GM19099 (cell line): ENCODE measurements around the gene MCOLN2.

ENCODE experiments used
- POLR2A ChIP-seq: IDR thresholded peaks from 3 replicates; pipeline ENCODE4 v1.6.1; 2011; ENCODE audit warnings: low read depth; ENCODE audit not compliant: insufficient read length; ENCODE audit errors: extremely low read depth

The MCOLN2 gene

DNA sequence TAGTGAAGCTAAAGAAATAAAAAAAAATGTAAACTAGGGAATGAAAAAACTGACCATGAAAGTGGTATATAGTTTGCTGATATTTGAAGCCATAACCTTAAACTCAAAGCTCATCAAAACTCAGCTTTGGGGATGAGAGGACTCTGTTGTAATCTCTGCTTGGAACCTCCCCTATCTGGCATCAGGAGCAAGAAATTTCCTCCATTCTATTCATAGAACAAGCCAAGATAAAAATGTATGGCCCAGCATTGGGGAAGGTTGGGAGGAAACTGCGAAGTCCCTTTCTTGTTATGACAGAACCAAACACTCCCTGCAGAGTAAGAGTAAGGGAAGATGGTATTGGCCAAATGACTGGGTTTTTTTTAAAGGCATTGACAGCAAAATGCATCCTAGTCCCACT, 35.6 kb downstream of the MCOLN2 start:
- TF ChIP-seq POLR2A: no peak

DNA sequence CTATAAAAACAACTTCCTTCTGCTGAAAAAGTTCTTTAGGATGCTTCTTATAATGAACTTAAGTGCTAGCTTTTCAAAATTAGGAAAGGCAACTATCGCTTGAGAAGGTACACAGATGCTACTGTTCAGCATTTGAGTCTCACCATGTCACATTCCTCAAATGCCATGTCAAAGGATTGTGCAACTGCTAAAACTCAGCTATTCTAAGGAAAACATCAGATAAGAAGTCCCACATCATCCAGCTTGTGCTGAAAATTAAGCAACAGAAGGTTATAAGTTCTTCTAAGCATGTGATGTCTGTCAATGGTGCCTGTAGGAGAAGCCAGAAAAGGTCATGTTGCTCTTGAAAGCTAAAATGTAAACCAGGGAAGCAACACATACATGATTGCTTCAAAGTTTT, 36.5 kb downstream of the MCOLN2 start:
- no peak for TF ChIP-seq POLR2A

DNA sequence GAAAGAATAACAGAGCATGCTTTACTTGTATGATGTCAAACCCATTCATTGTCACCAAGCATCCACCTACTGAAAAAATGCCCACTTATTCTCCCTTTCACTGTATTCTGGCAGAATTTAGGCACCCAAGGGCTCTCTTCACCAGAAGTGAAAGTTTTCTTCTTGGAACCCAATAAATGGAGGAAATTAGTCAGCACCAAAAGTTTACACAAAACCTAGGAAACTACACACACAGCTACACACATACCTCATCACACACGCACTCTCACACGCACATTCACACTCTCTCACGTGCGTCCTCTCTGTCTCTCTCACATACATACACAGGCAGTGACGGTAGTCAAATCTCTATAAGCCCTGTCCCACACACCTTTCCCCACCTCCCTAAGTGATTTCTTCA, 37.6 kb downstream of the MCOLN2 start:
- TF ChIP-seq POLR2A: no peak

DNA sequence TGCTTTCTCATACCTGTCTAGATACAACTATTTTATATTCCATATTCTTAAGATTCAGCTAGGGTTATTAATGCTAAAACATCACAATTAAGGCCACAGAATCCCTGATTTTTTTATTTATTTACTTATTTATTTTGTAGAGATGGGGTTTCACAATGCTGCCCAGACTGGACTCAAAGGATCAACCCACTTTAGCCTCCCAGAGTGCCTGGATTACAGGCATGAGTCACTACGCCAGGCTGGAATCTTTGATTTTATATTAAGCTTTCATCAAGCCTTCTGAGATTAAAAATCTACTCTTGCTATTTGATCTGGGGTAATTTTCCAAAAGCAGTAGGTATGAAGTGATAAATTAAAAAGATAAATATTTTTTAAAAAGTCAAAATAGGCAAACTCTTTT, 38.9 kb downstream of the MCOLN2 start:
- TF ChIP-seq POLR2A: no peak

DNA sequence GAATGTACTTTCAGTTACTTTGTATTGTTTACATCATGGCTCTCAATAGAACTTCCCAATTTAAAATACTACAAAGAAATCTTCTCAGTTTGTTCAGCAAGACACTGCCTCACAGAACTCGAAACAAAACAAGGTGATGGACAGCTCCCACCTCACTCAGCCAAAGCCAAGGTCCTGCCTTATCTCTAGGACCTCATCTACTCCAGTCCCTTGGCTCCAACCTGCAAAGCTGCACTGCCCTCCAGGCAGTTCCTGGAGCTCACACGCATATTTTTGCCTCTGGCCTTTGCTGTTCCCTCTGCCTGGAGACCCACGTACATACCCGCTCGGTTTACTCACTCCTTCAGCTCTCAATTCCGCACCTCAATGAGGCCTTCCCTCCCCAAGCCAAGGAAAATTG, 40.3 kb downstream of the MCOLN2 start:
- TF ChIP-seq POLR2A: no peak

DNA sequence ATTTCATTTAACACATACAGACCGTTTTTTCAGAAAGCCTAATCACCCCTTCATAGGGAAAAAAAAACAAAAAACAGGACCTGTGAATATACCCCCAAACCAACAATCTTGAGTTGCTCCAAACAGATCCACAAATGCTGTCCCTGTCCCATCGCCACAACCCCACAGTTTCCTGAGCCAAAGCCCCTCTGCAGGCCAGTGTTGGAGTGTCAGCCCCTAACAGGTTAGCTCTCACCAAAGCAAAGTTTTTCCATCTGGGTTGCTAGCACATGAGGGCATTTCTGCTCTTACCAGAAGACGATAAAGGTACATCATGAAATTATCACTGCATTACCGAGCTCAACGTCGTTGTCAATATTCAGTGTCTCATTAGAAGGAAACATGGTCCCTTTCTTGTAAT, 40.8 kb downstream of the MCOLN2 start:
- no peak for TF ChIP-seq POLR2A

DNA sequence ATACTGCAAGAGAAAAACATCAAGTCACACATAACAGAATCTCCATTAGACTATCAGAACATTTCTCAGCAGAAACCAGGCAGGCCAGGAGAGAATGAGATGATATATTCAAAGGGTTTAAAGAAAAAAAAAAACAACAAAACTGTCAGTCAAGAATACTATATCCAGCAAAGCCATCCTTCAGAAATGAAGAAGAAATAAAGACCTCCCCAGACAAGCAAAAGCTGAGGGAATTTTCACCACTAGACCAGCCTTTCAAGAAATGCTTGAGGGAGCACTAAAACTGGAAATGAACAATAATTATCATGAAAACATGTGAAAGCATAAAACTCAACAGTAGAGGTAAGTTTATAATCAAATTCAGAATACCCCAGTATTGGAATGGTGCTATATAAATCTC, 47.2 kb downstream of the MCOLN2 start:
- TF ChIP-seq POLR2A: no peak

DNA sequence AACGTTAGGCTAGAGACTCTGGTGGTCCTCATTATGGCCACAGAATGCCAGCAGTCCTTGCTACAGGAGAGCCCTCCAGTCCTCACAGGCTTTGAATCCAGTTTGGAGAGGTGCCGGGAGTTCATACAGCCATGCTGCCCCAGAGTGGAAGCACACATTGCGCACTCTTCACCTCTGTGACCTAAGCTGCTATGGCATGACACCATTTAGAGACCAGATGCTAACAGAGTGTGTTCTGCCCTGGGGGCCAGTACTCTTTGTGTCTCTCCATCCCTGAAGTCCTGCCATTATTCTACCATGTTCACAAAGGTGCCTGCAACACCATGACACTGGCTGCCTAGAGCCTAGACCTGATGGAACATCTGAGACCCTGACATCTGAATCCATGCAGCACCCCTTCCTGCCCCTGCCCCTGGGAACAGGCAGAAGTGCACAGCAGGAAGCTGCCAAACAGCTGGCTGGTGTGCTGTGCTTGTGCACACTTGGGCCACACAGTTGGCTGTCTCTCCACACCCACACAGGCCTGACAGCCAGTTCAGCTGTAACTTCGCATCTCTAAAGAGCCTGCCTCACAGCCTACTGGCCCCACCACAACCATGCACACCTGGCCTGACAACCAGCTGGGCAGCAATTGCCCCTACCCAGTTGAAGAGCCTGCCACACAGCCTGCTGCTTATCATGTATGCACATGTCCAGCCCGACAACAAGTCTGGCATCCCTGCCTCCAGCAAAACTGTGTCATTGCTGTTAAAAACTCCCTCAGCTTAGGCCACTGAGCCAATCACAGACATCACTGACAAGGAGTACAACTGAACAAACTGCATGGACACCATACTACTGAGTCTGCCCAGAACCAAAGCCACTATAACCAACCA, 49.1 kb downstream of the MCOLN2 start:
- no peak for TF ChIP-seq POLR2A

DNA sequence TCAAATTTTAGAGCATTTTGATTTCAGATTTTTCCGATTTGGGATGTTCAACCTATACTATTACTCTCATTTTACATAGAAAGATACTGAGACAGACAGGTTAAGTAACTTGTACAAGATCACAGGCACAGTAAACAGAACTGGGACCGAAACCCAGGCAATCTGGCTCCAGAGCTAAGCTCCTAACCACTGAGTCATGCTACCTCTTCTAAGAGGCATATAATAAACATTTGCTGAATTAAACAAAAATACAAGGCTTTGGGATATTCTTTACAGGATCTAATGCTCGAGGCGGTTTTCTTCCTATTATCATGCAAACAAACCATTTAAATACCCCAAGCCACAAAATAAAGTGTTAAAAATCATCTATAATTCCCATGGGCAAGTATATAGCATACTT, 50.3 kb downstream of the MCOLN2 start:
- no peak for TF ChIP-seq POLR2A

DNA sequence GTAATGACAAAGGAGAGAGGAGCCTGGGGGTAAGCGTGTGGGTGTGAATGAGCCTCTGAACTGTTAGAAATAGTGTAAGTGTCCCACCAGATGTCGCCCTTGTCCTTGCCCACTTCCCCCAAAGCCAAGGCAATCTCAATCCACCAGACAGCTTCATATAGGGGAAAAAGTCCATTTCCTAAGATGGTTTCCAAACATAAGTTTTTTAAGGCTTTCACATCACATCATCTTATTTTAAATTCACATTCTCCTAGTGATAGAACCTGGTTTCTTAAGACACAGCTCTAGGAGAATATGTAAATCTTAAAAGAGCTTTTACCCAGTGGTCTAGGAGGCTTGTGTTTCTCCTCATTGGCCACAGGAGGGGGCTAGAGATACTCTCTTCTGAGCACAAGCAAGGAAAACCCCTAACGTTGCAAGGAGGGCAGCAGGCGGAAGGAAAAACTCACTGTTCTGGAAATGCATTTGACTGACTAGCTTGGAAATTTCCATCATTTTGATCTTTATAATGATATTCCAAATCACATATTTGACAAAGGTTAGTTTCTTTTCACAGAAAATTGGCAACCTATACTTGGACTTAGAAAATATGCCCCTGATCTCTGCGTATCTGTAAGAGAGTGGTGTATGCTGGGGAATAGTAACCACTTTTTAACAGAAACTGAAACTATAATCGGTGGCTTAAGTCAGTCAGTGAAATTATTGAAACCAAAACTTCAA, 52.0 kb downstream of the MCOLN2 start:
- no peak for TF ChIP-seq POLR2A

DNA sequence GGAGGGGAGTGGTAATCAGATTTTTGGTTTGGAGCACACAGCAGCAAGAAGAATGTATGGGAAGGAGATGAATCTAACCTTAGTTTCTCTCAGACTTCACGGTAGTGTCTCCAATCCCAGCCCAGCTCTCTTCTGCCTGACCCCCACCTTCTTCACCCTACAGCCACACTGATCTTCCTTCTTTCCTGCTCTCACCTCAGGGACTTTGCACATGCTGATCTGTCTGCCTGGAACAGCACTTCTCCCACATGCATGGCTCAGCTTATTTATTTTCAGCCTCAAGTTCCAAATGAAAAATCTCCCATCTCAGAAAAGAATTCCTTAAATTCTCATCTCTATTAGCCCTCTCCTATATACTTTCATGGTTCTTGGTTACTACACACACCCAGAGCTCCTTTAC, 55.1 kb downstream of the MCOLN2 start:
- no peak for TF ChIP-seq POLR2A

DNA sequence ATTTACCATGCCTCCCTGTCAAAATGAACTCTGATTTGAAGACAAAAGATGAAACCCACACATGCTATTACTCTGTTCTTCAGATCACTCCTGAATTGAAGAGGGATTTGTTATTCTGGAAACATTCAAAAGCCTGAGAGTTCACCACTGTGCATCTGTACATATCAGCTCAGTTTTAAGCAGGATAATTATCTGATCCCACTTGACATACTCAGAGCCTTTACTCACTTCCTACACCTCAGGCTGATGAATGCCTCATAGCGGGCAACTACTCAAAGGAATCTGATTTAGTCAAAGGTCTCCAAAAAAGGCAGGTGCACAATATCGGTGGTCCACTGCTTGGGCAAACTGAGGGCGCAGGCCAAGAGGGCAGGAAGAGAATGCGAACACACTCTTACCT, 56.4 kb downstream of the MCOLN2 start:
- no peak for TF ChIP-seq POLR2A

DNA sequence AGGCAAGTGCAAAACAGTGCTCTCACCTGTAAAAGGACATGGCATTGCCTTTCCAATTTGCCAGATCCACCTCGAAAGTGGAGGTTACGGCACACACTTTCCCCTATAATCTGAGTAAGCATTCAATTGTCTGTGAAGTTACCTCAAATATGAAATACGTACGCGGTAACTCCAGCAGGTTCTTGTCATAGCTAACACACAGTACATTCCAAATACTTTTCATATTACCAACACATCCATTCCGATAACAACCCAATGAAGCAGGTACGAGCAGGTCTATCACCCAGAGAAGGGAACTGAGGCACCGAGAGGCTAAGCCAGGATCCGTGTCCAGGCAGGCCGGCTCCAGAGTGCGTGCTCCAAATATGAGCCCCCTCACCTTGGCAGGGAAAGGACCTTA, 57.2 kb downstream of the MCOLN2 start:
- no peak for TF ChIP-seq POLR2A

DNA sequence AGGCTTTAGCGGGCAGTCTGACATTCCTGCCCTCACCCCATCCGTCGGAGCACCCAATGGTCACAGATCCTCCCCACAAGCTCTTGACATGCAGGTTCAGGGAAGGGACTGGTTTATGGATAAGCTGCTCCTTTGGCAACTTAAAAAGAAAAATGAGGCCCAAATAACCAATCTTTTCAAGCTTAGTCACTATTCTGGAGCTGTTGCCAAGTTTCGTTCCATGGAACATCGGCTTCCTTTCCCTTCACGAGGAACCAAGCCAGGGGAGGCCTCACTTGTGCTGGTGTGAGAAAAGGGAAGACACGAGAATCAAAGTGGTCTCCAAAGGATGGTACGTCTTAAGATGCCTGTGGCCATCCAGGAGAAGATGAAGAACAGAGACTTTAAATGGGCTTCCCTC, 57.8 kb downstream of the MCOLN2 start:
- peak; percentile 17 for TF ChIP-seq POLR2A

DNA sequence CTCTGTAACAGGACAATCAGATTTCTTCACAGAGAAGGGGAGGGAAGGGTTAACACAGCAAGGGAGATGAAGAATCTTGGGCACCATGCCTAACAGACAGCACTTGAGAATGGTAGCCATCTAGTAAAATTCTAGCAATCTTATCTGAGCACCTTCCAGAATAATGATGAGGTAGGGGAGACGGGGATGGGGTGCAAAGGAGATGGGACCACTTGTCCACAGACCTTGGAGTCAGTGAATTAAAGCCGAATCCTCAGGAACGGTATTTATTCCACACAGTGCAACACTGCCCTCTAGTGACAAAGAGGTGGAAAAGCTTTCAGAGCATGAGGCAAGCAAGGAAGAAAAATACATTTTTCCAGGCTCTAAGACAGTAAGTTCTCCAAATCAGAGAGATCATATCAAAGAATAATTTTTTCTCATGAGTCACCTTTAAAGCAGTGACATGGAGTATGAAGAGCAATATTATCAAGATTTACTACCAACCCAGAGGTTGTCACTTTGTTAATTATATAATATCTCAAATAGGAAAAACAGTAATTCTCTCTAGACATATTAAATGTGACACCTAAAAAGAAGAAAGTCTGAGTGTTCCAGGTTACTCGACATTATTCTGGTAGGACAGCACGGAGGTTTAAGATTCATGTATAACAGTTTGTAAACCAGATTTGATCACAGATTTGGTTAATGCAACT, 60.6 kb downstream of the MCOLN2 start:
- no peak for TF ChIP-seq POLR2A
